Activated naive CD4-positive, alpha-beta T cell treated with anti-CD3 and anti-CD28 coated beads for 36 hours (primary cell): Measurements from ENCODE around the gene PSRC1. TPM values are rescaled to one million over a fixed set of nuclear protein-coding genes. Genes with fewer than 3 reads are reported as not detected.

ENCODE experiments used
- CTCF ChIA-PET: fragments of 350-600 bp; sonication (Branson Sonifier 250); formaldehyde crosslinking; loops from one replicate; lab custom pipeline; 2021; ENCODE audit warnings: antibody characterized with exemption; lab: Charles Lee
- DNase-seq: peaks from one replicate; pipeline ENCODE4 v3.0.0-alpha.2; 2020
- H3K27ac Mint-ChIP-seq: one replicate; pipeline ENCODE4 v1.8.0; 2021; ENCODE audit warnings: mild to moderate bottlenecking, mixed read lengths
- H3K27me3 Mint-ChIP-seq: one replicate; pipeline ENCODE4 v1.8.0; 2021; ENCODE audit warnings: low read depth, mixed read lengths
- H3K36me3 Mint-ChIP-seq: one replicate; pipeline ENCODE4 v1.8.0; 2021; ENCODE audit warnings: low read depth, mixed read lengths
- H3K4me1 Mint-ChIP-seq: one replicate; pipeline ENCODE4 v1.8.0; 2021; ENCODE audit warnings: low read depth, mixed read lengths
- H3K4me3 Mint-ChIP-seq: one replicate; pipeline ENCODE4 v1.8.0; 2021; ENCODE audit warnings: mild to moderate bottlenecking, moderate library complexity, mixed read lengths
- H3K9me3 Mint-ChIP-seq: one replicate; pipeline ENCODE4 v1.8.0; 2021; ENCODE audit warnings: mixed read lengths
- intact Hi-C: fragments of 100-400 bp; cut with micrococcal nuclease; formaldehyde crosslinking; loops from one replicate; pipeline ENCODE4 v1.15.1; 2023
- total RNA-seq, 2 experiments: library from RNA; stranded (reverse); gene quantifications; one replicate each; pipeline ENCODE4 v1.2.3, GENCODE V29; 2021

PSRC1 gene
- total RNA-seq, 2 experiments from 2014 or later = 19.3 to 21.5 TPM

DNA sequence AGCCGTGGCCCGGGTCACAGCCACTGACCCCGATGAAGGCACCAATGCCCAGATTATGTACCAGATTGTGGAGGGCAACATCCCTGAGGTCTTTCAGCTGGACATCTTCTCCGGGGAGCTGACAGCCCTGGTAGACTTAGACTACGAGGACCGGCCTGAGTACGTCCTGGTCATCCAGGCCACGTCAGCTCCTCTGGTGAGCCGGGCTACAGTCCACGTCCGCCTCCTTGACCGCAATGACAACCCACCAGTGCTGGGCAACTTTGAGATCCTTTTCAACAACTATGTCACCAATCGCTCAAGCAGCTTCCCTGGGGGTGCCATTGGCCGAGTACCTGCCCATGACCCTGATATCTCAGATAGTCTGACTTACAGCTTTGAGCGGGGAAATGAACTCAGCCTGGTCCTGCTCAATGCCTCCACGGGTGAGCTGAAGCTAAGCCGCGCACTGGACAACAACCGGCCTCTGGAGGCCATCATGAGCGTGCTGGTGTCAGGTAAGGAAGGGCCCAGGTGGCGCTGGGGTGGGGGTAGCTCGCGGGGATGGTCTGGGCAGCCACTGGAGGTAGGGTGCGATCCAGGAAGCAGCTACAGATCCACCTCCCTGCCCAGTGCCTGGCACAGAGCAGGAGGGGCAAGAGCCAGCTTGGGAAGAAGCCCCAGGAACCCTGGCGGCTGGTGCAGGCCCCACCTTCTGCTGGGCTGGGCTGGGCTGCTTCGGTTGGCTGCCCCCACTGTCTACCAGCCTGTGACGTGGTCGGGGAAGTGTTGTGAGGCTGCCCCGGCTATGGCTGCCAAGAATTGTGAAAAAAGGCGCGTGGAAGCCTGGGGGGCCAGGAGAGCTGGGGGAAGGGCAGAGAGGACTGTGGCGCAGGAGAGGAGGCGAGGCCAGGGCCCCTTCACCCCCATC, 29.8 kb downstream of the PSRC1 start:
- no peaks in the 10 kb centered on the region for H3K9me3 Mint-ChIP-seq
- intact Hi-C loops = no loop called here
- no peak for DNase-seq
- CTCF ChIA-PET = interaction anchor here (0.6 to 1.4 kb wide), 5 partner anchors 13 to 280 kb away, joined by 3 to 5 read pairs (median 3); no protein-coding TSS in a partner anchor
- H3K36me3 Mint-ChIP-seq = no peaks in the 10 kb centered on the region
- H3K4me3 Mint-ChIP-seq = no peak overlapping the region
- H3K27me3 Mint-ChIP-seq = no peaks in the 10 kb centered on the region
- H3K4me1 Mint-ChIP-seq = peaks cover 5% of the 10 kb centered on the region
- H3K27ac Mint-ChIP-seq = no peak overlapping the region

DNA sequence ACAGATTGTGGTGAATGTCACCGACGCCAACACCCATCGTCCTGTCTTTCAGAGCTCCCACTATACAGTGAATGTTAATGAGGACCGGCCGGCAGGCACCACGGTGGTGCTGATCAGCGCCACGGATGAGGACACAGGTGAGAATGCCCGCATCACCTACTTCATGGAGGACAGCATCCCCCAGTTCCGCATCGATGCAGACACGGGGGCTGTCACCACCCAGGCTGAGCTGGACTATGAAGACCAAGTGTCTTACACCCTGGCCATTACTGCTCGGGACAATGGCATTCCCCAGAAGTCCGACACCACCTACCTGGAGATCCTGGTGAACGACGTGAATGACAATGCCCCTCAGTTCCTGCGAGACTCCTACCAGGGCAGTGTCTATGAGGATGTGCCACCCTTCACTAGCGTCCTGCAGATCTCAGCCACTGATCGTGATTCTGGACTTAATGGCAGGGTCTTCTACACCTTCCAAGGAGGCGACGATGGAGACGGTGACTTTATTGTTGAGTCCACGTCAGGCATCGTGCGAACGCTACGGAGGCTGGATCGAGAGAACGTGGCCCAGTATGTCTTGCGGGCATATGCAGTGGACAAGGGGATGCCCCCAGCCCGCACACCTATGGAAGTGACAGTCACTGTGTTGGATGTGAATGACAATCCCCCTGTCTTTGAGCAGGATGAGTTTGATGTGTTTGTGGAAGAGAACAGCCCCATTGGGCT, 30.6 kb downstream of the PSRC1 start:
- DNase-seq = no peak
- CTCF ChIA-PET = no interaction called here
- no peaks in the 10 kb centered on the region for H3K36me3 Mint-ChIP-seq
- no peaks in the 10 kb centered on the region for H3K9me3 Mint-ChIP-seq
- H3K4me3 Mint-ChIP-seq = no peak overlapping the region
- H3K4me1 Mint-ChIP-seq = peaks cover 5% of the 10 kb centered on the region
- H3K27ac Mint-ChIP-seq = no peak overlapping the region
- intact Hi-C loops = no loop called here
- no peaks in the 10 kb centered on the region for H3K27me3 Mint-ChIP-seq

DNA sequence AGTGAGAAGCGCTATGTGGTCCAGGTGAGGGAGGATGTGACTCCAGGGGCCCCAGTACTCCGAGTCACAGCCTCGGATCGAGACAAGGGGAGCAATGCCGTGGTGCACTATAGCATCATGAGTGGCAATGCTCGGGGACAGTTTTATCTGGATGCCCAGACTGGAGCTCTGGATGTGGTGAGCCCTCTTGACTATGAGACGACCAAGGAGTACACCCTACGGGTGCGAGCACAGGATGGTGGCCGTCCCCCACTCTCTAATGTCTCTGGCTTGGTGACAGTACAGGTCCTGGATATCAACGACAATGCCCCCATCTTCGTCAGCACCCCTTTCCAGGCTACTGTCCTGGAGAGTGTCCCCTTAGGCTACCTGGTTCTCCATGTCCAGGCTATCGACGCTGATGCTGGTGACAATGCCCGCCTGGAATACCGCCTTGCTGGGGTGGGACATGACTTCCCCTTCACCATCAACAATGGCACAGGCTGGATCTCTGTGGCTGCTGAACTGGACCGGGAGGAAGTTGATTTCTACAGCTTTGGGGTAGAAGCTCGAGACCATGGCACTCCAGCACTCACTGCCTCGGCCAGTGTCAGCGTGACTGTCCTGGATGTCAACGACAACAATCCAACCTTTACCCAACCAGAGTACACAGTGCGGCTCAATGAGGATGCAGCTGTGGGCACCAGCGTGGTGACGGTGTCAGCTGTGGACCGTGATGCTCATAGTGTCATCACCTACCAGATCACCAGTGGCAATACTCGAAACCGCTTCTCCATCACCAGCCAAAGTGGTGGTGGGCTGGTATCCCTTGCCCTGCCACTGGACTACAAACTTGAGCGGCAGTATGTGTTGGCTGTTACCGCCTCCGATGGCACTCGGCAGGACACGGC, 31.4 kb downstream of the PSRC1 start:
- CTCF ChIA-PET = interaction anchor here (0.5 to 0.7 kb wide), 2 partner anchors 13 to 27 kb away, joined by 3 read pairs; no protein-coding TSS in a partner anchor
- Mint-ChIP-seq H3K36me3 (no peaks in the 10 kb centered on the region), H3K27me3 (no peaks in the 10 kb centered on the region), H3K4me1 (peaks cover 5% of the 10 kb centered on the region), H3K27ac (no peak overlapping the region), H3K4me3 (no peak overlapping the region), H3K9me3 (no peaks in the 10 kb centered on the region)
- no peak for DNase-seq
- intact Hi-C loops = no loop called here

DNA sequence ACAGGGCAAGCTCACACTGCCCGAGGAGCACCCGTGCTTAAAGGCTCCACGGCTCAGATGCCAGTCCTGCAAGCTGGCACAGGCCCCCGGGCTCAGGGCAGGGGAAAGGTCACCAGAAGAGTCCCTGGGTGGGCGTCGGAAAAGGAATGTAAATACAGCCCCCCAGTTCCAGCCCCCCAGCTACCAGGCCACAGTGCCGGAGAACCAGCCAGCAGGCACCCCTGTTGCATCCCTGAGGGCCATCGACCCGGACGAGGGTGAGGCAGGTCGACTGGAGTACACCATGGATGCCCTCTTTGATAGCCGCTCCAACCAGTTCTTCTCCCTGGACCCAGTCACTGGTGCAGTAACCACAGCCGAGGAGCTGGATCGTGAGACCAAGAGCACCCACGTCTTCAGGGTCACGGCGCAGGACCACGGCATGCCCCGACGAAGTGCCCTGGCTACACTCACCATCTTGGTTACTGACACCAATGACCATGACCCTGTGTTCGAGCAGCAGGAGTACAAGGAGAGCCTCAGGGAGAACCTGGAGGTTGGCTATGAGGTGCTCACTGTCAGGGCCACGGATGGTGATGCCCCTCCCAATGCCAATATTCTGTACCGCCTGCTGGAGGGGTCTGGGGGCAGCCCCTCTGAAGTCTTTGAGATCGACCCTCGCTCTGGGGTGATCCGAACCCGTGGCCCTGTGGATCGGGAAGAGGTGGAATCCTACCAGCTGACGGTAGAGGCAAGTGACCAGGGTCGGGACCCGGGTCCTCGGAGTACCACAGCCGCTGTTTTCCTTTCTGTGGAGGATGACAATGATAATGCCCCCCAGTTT, 32.3 kb downstream of the PSRC1 start:
- CTCF ChIA-PET = interaction anchor here (0.5 to 2.0 kb wide), 4 partner anchors 12 to 296 kb away, joined by 3 to 5 read pairs (median 3); no protein-coding TSS in a partner anchor
- no peak for DNase-seq
- Mint-ChIP-seq H3K27ac (no peak overlapping the region), H3K4me3 (peak overlapping the region; percentile 36), H3K27me3 (no peaks in the 10 kb centered on the region), H3K36me3 (no peaks in the 10 kb centered on the region), H3K4me1 (peaks cover 5% of the 10 kb centered on the region), H3K9me3 (no peaks in the 10 kb centered on the region)
- intact Hi-C loops = no loop called here

DNA sequence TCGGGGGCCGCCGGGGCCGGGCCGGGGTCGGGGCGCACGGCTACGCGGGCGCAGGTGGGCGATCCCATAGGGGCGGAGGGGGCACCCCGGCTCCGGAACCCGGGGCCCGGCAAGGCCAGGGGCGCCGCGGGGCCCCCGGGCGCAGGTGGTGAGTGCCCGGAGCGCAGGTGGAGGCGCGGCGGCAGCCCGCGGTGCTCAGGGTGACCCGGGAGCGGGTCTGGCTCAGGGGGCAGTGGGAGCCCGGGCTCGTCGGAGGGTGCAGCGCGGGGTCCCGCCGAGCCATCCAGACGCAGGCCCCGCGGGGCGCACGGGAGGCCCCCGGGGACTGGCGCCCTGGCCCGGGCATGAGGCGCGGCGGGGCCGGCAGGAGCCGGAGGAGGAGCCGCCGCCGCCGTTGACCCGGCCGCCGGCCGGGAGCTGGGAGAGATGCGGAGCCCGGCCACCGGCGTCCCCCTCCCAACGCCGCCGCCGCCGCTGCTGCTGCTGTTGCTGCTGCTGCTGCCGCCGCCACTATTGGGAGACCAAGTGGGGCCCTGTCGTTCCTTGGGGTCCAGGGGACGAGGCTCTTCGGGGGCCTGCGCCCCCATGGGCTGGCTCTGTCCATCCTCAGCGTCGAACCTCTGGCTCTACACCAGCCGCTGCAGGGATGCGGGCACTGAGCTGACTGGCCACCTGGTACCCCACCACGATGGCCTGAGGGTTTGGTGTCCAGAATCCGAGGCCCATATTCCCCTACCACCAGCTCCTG, 33.1 kb downstream of the PSRC1 start:
- CTCF ChIA-PET = interaction anchor here (0.8 to 2.0 kb wide), 3 partner anchors 13 to 297 kb away, joined by 3 to 5 read pairs (median 3); no protein-coding TSS in a partner anchor
- intact Hi-C loops = loop anchor here (1.0 to 10.0 kb wide), 4 partner anchors 10 to 235 kb away; partner anchors contain the start of gene ATXN7L2
- no peaks in the 10 kb centered on the region for H3K36me3 Mint-ChIP-seq

DNA sequence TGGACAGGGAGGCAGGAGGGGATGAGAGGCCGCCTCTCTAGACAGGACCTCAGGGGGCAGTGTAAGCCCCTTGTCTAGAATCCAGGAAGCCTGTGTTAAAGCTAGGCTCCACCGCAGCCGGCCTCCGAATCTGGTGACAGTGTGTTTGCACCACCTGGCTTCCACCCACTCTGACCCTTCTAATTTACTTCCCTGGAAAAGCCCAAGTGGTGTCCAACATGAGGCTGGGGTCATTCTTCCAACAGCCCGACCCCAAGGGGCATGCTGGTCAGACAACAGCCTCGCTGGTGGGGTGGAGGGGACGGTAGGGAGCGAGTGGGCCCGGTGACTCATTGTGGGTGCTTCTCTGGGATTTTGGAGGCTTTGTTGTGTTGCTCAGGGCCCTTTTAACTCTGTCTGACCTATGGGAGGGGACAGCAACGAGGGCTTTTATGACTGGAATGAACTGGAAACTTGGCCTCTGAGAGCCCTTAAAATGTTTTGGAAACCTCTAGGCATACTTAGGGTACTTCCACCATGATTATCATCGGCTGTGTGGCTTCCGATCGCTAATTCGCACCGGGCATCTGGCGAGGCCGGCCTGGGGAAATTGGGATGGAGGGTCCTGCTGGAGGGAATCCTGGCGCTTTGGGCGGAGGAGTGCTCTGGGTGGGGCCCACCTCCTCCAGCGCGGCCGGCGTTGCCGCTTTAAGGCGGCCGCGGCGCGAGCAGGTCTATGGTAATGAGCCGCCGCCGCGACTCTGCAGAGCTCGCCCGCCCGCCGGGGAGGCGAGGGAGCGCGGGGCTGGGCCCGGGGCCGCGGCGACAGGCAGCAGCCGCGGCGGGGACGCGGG, 33.9 kb downstream of the PSRC1 start, which contains the start of gene CELSR2:
TSS of gene CELSR2 (plus strand) at position 743 of the 833 bp plus-strand sequence. CDS start 541 bp downstream, outside the sequence.
- Mint-ChIP-seq H3K36me3 (no peaks in the 10 kb centered on the region), H3K27me3 (no peaks in the 10 kb centered on the region), H3K4me1 (peaks cover 3% of the 10 kb centered on the region), H3K4me3 (peak within 1 kb of the TSS; percentile 49), H3K9me3 (no peaks in the 10 kb centered on the region), H3K27ac (no peak within 1 kb of the TSS)
- intact Hi-C loops = loop anchor here (1.0 to 10.0 kb wide), 4 partner anchors 9 to 236 kb away; partner anchors contain the start of gene ATXN7L2
- DNase-seq = peak; percentile 60
- CTCF ChIA-PET = interaction anchor here (0.8 to 2.0 kb wide), 2 partner anchors 12 to 283 kb away, joined by 3 to 5 read pairs; no protein-coding TSS in a partner anchor

More for the DNA sequence above, 33.1 kb downstream of the PSRC1 start:
- H3K4me3 Mint-ChIP-seq = peak overlapping the region; percentile 49
- H3K9me3 Mint-ChIP-seq = no peaks in the 10 kb centered on the region
- peaks cover 3% of the 10 kb centered on the region for H3K4me1 Mint-ChIP-seq
- no peak for DNase-seq
- no peaks in the 10 kb centered on the region for H3K27me3 Mint-ChIP-seq
- H3K27ac Mint-ChIP-seq = no peak overlapping the region

DNA sequence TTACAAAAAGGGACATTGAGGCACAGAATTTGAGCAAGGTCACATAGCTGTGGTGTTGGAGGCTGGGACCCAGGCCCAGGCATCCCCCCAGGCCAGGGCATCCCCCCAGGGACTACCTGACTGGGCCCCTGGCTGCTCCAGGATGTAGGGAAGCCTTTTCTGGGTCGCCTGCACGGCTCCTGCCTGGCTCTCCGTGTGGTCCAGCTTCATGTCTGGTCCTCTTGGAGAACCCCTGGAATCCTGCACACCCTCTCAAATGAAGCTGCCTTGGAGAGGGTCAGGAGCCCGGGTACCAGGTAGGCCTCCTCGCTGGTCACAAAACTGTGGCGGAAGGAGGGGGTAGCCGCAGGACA, 34.5 kb downstream of the PSRC1 start:
- H3K9me3 Mint-ChIP-seq = no peaks in the 10 kb centered on the region
- peaks cover 3% of the 10 kb centered on the region for H3K4me1 Mint-ChIP-seq
- no peaks in the 10 kb centered on the region for H3K36me3 Mint-ChIP-seq
- intact Hi-C loops = loop anchor here (2.0 to 10.0 kb wide), 2 partner anchors 34 to 236 kb away; partner anchors contain the start of gene ATXN7L2
- DNase-seq = no peak
- H3K4me3 Mint-ChIP-seq = no peak overlapping the region
- no peak overlapping the region for H3K27ac Mint-ChIP-seq
- CTCF ChIA-PET = interaction anchor here (0.8 to 1.5 kb wide), 2 partner anchors 9 to 12 kb away, joined by 3 read pairs; no protein-coding TSS in a partner anchor
- H3K27me3 Mint-ChIP-seq = no peaks in the 10 kb centered on the region

DNA sequence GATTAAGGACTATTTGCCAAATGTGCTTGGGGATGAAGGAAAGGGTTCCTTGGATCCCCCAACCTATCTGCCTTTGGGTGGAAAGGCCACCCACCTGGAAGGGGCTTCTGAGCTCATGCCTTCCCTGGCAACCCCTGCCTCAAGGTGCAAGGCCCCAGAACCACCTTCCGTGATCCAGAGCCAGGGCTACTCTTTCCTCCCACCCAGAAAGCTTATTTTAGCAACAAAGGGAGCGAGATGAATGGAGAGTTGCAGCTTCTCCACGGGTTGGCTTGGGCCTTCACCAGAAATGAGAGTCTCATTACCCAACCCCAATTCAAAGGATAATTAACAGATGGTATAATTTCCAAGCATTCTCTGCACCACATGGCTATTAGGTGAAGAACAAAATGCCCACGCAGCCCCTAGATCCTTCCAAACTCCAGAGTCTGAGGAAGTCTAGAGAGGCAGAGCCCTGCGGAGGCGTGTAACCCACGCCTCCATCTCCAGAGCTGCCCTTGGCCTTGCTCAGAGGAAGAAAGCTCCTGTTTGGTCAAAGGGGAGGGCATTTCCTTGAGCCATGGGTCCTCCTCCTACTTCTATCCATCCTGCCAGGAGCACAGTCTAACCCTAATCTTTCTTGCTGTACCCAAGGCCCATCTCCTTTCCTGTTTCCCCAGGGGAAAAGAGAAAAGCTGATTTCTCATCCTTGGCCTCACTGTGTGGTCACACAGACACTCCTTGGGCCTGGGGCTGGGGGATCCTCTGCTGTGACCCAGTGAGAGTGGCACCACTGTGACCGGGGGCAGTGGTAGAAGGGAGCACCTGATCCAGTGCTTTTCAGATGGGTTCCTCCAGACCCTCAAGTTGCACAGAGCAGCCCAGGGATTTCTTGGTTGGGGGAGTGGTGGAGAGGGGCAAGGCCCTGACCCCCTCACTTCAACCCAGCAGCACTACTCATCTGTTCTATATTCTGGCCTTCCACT, 35.3 kb downstream of the PSRC1 start:
- no peak for DNase-seq
- no peak overlapping the region for H3K27ac Mint-ChIP-seq
- intact Hi-C loops = loop anchor here (2.0 to 10.0 kb wide), 2 partner anchors 33 to 237 kb away; partner anchors contain the start of gene ATXN7L2
- CTCF ChIA-PET = interaction anchor here (0.9 to 2.2 kb wide), 6 partner anchors 8 to 285 kb away, joined by 3 to 5 read pairs (median 3); no protein-coding TSS in a partner anchor
- H3K4me1 Mint-ChIP-seq = peaks cover 4% of the 10 kb centered on the region
- no peaks in the 10 kb centered on the region for H3K36me3 Mint-ChIP-seq
- H3K9me3 Mint-ChIP-seq = no peaks in the 10 kb centered on the region
- no peak overlapping the region for H3K4me3 Mint-ChIP-seq
- no peaks in the 10 kb centered on the region for H3K27me3 Mint-ChIP-seq

DNA sequence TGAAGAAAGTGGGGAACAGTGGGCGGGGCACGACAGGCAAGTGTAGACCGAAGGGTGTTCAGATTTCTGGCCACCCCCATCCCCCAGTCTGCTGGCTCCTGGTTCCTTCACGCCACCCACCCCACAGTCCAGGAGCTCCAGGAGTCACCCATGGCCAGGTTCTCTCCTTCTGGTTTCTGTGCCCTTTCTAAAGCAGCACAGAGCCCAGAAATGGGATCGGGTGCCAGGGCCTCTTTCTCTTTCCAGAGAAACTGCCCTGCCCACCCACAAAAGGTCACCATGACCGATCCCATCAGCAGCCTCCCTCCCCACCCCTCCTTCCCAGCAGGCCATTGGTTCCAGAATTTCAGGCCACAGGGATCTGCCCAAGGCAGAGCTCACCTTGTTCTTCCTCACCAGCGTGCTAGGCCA, 36.8 kb downstream of the PSRC1 start:
- intact Hi-C loops = loop anchor here (10.0 kb wide), 1 partner anchor 239 kb away; the partner anchor contains the start of gene ATXN7L2
- CTCF ChIA-PET = interaction anchor here (1.0 to 2.2 kb wide), 5 partner anchors 10 to 152 kb away, joined by 3 to 5 read pairs (median 4); no protein-coding TSS in a partner anchor
- no peak overlapping the region for H3K4me3 Mint-ChIP-seq
- no peaks in the 10 kb centered on the region for H3K36me3 Mint-ChIP-seq
- H3K27me3 Mint-ChIP-seq = peaks cover 2% of the 10 kb centered on the region
- DNase-seq = no peak
- no peaks in the 10 kb centered on the region for H3K9me3 Mint-ChIP-seq
- peaks cover 18% of the 10 kb centered on the region for H3K4me1 Mint-ChIP-seq
- H3K27ac Mint-ChIP-seq = no peak overlapping the region
